Measurements from ENCODE around the gene ZNF236. TPM values are rescaled to one million over a fixed set of nuclear protein-coding genes. Genes with fewer than 3 reads are reported as not detected.

Gene ZNF236
- total RNA-seq, 1 donor from 2014 or later: 14.5 TPM

GRCh38 chr18:76821356-76821874 is 942 bp upstream of the ZNF236 start:
- Histone ChIP-seq H3K27me3 (no peaks in the 10 kb centered on the region), H3K9me3 (no peaks in the 10 kb centered on the region), H3K4me3 (peak overlapping the region; percentile 59 to 92), H3K4me1 (peaks cover 34% of the 10 kb centered on the region), H3K27ac (peak overlapping the region; percentile 97), H3K36me3 (no peaks in the 10 kb centered on the region)
- no peak for DNase-seq (ENCODE audit: extremely low spot score in 2 of 2)
- no peak for TF ChIP-seq POLR2A (IDR thresholded peaks at IDR 0.05)
- no peak for TF ChIP-seq POLR2AphosphoS5 (IDR thresholded peaks at IDR 0.05; ENCODE audit: insufficient read depth in 1 of 2, low read depth in 1 of 2)
- TF ChIP-seq CTCF (IDR thresholded peaks at IDR 0.05): no peak
- intact Hi-C loops (cut with DNase I): no loop called here

- Histone ChIP-seq H3K27ac (peak overlapping the region; percentile 97), H3K36me3 (no peaks in the 10 kb centered on the region), H3K4me1 (peaks cover 35% of the 10 kb centered on the region), H3K9me3 (no peaks in the 10 kb centered on the region), H3K4me3 (peak overlapping the region; percentile 59 to 92), H3K27me3 (no peaks in the 10 kb centered on the region)
- TF ChIP-seq POLR2AphosphoS5 (IDR thresholded peaks at IDR 0.05; ENCODE audit: insufficient read depth in 1 of 2, low read depth in 1 of 2): peak in 1 of 2 donors; percentile 57
- TF ChIP-seq POLR2A (IDR thresholded peaks at IDR 0.05): peak in 1 of 2 donors; percentile 18
- TF ChIP-seq CTCF (IDR thresholded peaks at IDR 0.05): no peak
- DNase-seq (ENCODE audit: extremely low spot score in 2 of 2): no peak
- intact Hi-C loops (cut with DNase I): no loop called here
Measured at GRCh38 chr18:76821875-76822505, 367 bp upstream of the ZNF236 start.

- peak overlapping the region; percentile 59 to 92 for H3K4me3 ChIP-seq
- H3K9me3 ChIP-seq: no peaks in the 10 kb centered on the region
- no peak for TF ChIP-seq POLR2AphosphoS5 (IDR thresholded peaks at IDR 0.05; ENCODE audit: insufficient read depth in 1 of 2, low read depth in 1 of 2)
- TF ChIP-seq POLR2A (IDR thresholded peaks at IDR 0.05): no peak
- no peak for TF ChIP-seq CTCF (IDR thresholded peaks at IDR 0.05)
- H3K27ac ChIP-seq: peak overlapping the region; percentile 86
- intact Hi-C loops (cut with DNase I): no loop called here
- no peaks in the 10 kb centered on the region for H3K27me3 ChIP-seq
- no peaks in the 10 kb centered on the region for H3K36me3 ChIP-seq
- DNase-seq (ENCODE audit: extremely low spot score in 2 of 2): no peak
- peaks cover 44% of the 10 kb centered on the region for H3K4me1 ChIP-seq
Measured at GRCh38 chr18:76823161-76823538, 793 bp downstream of the ZNF236 start.

GRCh38 chr18:76823587-76824011 is 1.2 kb downstream of the ZNF236 start:
- Histone ChIP-seq H3K4me1 (peaks cover 44% of the 10 kb centered on the region), H3K9me3 (no peaks in the 10 kb centered on the region), H3K4me3 (peak overlapping the region; percentile 59 to 92), H3K36me3 (no peaks in the 10 kb centered on the region), H3K27ac (peak overlapping the region; percentile 86), H3K27me3 (no peaks in the 10 kb centered on the region)
- intact Hi-C loops (cut with DNase I): no loop called here
- TF ChIP-seq POLR2A (IDR thresholded peaks at IDR 0.05) (no peak), POLR2AphosphoS5 (IDR thresholded peaks at IDR 0.05; ENCODE audit: insufficient read depth in 1 of 2, low read depth in 1 of 2) (no peak), CTCF (IDR thresholded peaks at IDR 0.05) (no peak)
- no peak for DNase-seq (ENCODE audit: extremely low spot score in 2 of 2)

- Histone ChIP-seq H3K4me3 (peak overlapping the region; percentile 59 to 92), H3K27me3 (no peaks in the 10 kb centered on the region), H3K4me1 (peaks cover 44% of the 10 kb centered on the region), H3K9me3 (no peaks in the 10 kb centered on the region), H3K27ac (peak overlapping the region; percentile 86), H3K36me3 (no peaks in the 10 kb centered on the region)
- TF ChIP-seq POLR2AphosphoS5 (IDR thresholded peaks at IDR 0.05; ENCODE audit: insufficient read depth in 1 of 2, low read depth in 1 of 2) (no peak), POLR2A (IDR thresholded peaks at IDR 0.05) (no peak), CTCF (IDR thresholded peaks at IDR 0.05) (no peak)
- no peak for DNase-seq (ENCODE audit: extremely low spot score in 2 of 2)
- intact Hi-C loops (cut with DNase I): no loop called here
Measured at GRCh38 chr18:76824145-76824676, 1.9 kb downstream of the ZNF236 start.

Data from vagina (tissue), 2 donors.